ENCODE measurements around the gene KCNN4.

The KCNN4 gene

DNA sequence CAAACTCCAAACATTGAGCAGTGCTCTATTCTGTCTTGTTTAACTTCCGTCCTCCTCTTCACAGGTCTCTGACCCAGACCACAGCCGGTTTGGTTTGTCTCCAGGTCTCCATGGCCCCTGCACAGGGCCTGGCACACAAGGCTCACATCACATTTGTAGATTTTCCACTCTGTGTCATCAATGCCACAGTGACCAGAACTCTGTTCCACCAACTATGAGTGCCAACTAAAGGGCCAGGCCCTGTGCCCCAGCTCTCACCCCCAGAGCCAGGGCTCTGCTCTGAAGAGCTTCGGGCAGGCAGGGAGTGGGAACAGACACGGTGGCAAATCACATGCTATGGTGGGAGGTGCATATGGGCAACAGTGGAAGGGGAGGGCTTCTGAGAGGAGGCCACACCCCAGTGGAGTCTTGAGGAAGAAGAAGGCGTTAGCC lies 42.0 kb downstream of the KCNN4 start:
- Histone ChIP-seq H3K4me1 (no peaks in the 10 kb centered on the region), H3K9me3 (no peaks in the 10 kb centered on the region), H3K4me3 (no peak overlapping the region), H3K36me3 (peaks cover 56 to 99% (median 87%) of the 10 kb centered on the region in 3 donors), H3K27me3 (no peaks in the 10 kb centered on the region), H3K27ac (no peak overlapping the region)
- DNase-seq, result no peak
- intact Hi-C loops (cut with DNase I; ENCODE audit: low total_unique reads), result no loop called here
- TF ChIP-seq, protein P1, sequence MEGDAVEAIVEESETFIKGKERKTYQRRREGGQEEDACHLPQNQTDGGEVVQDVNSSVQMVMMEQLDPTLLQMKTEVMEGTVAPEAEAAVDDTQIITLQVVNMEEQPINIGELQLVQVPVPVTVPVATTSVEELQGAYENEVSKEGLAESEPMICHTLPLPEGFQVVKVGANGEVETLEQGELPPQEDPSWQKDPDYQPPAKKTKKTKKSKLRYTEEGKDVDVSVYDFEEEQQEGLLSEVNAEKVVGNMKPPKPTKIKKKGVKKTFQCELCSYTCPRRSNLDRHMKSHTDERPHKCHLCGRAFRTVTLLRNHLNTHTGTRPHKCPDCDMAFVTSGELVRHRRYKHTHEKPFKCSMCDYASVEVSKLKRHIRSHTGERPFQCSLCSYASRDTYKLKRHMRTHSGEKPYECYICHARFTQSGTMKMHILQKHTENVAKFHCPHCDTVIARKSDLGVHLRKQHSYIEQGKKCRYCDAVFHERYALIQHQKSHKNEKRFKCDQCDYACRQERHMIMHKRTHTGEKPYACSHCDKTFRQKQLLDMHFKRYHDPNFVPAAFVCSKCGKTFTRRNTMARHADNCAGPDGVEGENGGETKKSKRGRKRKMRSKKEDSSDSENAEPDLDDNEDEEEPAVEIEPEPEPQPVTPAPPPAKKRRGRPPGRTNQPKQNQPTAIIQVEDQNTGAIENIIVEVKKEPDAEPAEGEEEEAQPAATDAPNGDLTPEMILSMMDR (IDR thresholded peaks at IDR 0.05), result no peak

DNA sequence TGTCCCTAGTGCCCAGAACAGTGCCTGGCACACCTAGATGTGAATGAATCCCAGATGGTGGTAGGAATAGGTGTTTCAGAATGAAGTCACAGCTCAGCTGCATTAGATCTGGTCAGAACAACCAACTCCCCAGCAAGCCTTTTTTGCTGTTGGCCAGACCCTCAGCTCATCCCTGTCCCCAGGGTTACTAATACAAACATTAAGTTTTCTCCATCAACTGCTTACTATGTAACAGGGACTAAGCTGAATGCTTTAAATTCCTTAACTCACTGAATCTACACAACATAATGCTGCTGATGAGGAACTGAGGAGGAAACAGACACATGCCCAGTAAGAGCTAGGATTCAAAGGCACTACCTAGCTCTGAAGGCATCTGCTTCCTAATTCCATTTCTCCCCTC lies 44.8 kb downstream of the KCNN4 start:
- no peaks in the 10 kb centered on the region for H3K27me3 ChIP-seq
- TF ChIP-seq, protein P1 (IDR thresholded peaks at IDR 0.05), result no peak
- H3K27ac ChIP-seq, result no peak overlapping the region
- intact Hi-C loops (cut with DNase I; ENCODE audit: low total_unique reads), result no loop called here
- H3K36me3 ChIP-seq, result peaks cover 68 to 99% (median 88%) of the 10 kb centered on the region in 3 donors
- no peaks in the 10 kb centered on the region for H3K4me1 ChIP-seq
- no peak for DNase-seq
- no peak overlapping the region for H3K4me3 ChIP-seq
- H3K9me3 ChIP-seq, result no peaks in the 10 kb centered on the region

DNA sequence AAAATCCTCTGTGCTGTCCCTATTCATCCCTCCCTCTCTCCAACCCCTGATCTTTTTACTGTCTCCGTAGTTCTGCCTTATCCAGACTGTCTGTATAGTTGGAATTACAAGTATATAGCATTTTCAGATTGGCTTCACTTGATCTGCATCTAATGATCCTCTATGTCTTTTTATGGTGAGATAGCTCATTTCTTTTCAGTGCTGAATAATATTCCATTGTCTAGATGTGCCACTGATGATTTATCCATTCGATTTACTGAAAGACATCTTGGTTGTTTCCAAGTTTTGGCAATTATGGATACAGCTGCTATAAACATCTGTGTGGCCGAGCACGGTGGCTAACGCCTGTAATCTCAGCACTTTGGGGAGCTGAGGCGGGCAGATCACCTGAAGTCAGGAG lies 45.8 kb downstream of the KCNN4 start:
- no peaks in the 10 kb centered on the region for H3K9me3 ChIP-seq
- intact Hi-C loops (cut with DNase I; ENCODE audit: low total_unique reads), result no loop called here
- no peak overlapping the region for H3K4me3 ChIP-seq
- TF ChIP-seq, protein P1 (IDR thresholded peaks at IDR 0.05), result no peak
- H3K36me3 ChIP-seq, result peaks cover 64 to 99% (median 88%) of the 10 kb centered on the region in 3 donors
- H3K4me1 ChIP-seq, result no peaks in the 10 kb centered on the region
- no peaks in the 10 kb centered on the region for H3K27me3 ChIP-seq
- H3K27ac ChIP-seq, result no peak overlapping the region
- DNase-seq, result no peak

DNA sequence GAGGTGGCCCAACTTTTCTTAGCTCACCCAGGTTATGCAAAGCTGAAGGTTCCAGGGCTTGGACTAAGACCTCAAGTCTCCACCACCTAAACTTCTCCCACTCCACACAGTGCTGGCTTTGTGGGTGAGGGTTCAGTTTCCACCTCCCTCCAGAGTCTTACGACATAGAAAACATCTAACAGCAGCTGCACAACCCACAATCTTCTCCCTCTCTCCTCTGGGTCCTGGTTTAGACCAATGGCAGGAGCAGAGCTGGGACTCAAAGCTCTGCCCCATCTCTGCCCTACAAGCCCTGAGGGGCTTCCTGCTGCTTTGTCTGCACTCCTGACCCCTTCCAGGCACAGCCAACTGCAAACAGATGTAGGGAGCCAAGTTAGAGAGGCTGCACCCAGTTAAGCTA lies 48.9 kb downstream of the KCNN4 start:
- H3K9me3 ChIP-seq, result no peaks in the 10 kb centered on the region
- intact Hi-C loops (cut with DNase I; ENCODE audit: low total_unique reads), result no loop called here
- no peak for DNase-seq
- H3K4me1 ChIP-seq, result no peaks in the 10 kb centered on the region
- no peak overlapping the region for H3K27ac ChIP-seq
- peaks cover 50 to 89% (median 80%) of the 10 kb centered on the region in 3 donors for H3K36me3 ChIP-seq
- no peaks in the 10 kb centered on the region for H3K27me3 ChIP-seq
- TF ChIP-seq, protein P1 (IDR thresholded peaks at IDR 0.05), result no peak
- H3K4me3 ChIP-seq, result no peak overlapping the region

DNA sequence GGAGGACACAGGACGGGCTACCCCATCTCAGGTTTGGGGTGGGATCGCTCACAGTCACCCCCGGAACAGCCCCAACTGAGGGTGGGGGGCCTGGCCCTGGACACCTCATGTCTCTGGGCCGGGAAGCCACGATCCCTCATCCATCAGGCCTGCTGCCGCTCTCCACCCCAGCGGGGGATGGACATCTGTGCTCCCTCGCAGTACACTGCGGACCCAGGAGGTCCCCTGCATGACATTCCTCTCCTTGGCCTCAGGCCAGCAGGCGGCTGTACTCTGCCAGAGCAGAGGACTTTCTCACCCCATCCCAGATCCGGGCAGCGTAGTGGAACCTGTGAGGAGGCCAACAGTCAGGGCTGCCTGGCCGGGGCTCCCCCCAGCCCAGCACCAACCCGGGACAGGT lies 49.4 kb downstream of the KCNN4 start:
- H3K4me3 ChIP-seq, result no peak overlapping the region
- no peaks in the 10 kb centered on the region for H3K4me1 ChIP-seq
- H3K27me3 ChIP-seq, result no peaks in the 10 kb centered on the region
- no peak for DNase-seq
- TF ChIP-seq, protein P1 (IDR thresholded peaks at IDR 0.05), result no peak
- H3K36me3 ChIP-seq, result peaks cover 45 to 84% (median 75%) of the 10 kb centered on the region in 3 donors
- no peaks in the 10 kb centered on the region for H3K9me3 ChIP-seq
- intact Hi-C loops (cut with DNase I; ENCODE audit: low total_unique reads), result no loop called here
- H3K27ac ChIP-seq, result no peak overlapping the region

DNA sequence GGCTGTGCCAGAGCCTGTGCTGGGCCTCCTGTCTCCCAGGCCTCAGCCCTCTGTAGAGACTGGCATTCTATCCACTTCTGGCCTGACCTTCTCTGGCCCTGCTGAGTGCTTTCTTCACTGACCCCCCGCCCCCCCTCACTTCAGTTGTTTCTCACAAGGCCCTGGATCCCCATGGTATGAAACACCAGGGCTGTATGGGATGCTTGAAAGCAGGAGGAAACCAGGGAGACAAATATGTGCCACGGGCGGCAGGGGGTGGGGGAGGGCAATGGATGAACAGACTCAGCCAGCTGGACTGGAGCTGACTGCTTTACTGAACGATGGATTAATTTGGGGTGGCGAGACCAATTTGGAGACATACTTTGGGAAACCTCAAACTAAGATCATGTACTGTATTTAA lies 50.9 kb downstream of the KCNN4 start:
- Histone ChIP-seq H3K27ac (no peak overlapping the region), H3K9me3 (no peaks in the 10 kb centered on the region), H3K27me3 (no peaks in the 10 kb centered on the region), H3K36me3 (peaks cover 41 to 70% (median 69%) of the 10 kb centered on the region in 3 donors), H3K4me3 (no peak overlapping the region), H3K4me1 (no peaks in the 10 kb centered on the region)
- intact Hi-C loops (cut with DNase I; ENCODE audit: low total_unique reads), result no loop called here
- TF ChIP-seq, protein P1 (IDR thresholded peaks at IDR 0.05), result no peak
- no peak for DNase-seq

Data from tibial artery (tissue), 4 donors.